Erythroblast (primary cell): ENCODE data around the gene PLEKHH1.
"Not testable (repeated sequence)": the region's sequence is repeated elsewhere in the genome, so short reads cannot be mapped to it uniquely, and the experiment has no call there.

Experiments
- DNase-seq, 2 experiments: peaks; one replicate each; lab custom pipeline; 2025; lab: John Stamatoyannopoulos, UW
- GATA1 ChIP-seq: IDR thresholded peaks from 2 replicates; pipeline ENCODE4 v1.6.1; 2011; ENCODE audit warnings: low read depth, mild to moderate bottlenecking, control low read depth, low read length, moderate library complexity
- POLR2A ChIP-seq: IDR thresholded peaks from 2 replicates; pipeline ENCODE4 v1.6.1; 2011; ENCODE audit warnings: mild to moderate bottlenecking, low read length

PLEKHH1 gene

DNA sequence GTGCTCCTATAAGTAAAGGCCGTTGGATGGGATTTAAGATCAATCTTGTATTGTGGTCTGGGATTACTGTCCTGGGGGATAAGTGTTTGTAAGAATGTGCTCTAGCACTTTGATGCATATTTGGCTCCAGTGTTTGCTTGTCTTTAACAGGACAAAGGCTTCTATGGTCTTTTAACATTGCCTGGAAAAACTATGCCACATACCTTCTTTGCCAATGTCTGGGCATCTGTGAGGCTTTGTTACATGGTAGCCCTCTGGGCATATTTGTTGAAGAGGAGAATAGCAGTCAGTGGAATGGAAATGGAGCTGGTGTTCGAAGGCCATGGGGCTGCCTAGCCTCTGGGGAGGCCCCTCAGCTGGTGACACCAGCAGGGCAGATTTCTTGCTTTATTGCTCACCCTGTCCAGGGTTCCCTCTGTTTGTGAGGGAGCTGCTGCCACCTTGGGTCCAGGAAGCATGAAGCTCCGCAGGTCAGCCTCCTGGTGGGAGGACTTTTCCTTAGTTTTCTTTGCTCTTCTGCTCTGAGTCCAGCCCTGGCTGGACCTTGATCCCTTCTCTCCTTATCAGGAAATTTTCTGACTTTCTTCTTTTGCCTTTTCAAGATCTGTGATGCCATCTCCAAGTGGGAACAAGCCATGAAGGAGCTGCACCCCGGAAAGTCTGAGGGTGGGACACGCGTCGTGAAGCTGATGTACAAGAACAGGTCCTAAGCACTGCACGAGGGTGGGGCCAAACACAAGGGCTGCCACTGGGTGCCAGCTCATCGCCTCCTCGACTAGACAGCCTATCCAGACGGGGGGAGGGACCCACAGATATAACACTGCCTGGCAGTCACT is 47.5 kb downstream of the PLEKHH1 start:
- TF ChIP-seq GATA1: no peak
- no peak for TF ChIP-seq POLR2A
- no peak for DNase-seq

DNA sequence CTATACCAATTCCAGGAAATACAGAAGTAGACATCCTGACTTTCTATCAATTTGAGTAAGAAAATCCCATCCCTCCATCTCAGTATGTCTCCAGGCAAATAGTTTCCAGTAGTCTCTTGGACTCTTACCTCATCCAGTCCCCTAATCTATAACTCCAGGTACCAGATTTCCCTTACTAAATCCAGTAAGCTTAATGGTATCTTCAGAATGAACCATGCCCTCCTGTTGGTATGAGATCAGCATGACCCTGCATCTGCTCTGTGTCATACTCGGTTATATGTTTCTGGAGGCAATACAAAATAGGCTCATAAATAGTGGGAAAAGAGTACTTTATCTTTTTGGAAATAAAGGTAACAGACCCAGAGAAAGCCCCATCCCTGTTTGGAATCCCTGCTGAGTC is 48.6 kb downstream of the PLEKHH1 start:
- no peak for DNase-seq
- TF ChIP-seq GATA1: no peak
- TF ChIP-seq POLR2A: no peak

DNA sequence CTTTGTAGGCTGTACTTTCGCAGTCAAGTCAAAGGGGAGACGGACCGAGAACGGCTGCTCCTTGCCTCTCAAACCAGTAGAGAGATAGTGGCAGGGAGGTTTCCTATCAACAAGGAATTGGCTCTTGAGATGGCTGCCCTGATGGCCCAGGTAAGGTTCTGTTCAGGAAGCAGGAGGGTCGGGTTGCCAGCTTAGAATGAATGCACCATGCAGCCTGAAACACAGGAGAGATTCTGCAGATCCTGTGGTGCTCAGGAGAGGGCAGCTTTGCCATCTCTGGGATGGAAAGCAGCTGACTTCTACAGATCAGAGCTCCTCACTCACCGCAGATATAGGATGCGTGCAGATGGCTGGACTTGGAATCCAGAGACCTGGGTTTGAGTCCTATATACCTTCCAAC is 49.0 kb downstream of the PLEKHH1 start:
- no peak for TF ChIP-seq GATA1
- TF ChIP-seq POLR2A: no peak
- no peak for DNase-seq

- TF ChIP-seq GATA1 (no peak), POLR2A (no peak)
- peak; percentile 65 to 78 for DNase-seq
Observed at GRCh38 chr14:67583711-67584644, 50.9 kb downstream of the PLEKHH1 start.

GRCh38 chr14:67584978-67585377 is 51.9 kb downstream of the PLEKHH1 start:
- TF ChIP-seq POLR2A (no peak), GATA1 (no peak)
- DNase-seq: no peak

DNA sequence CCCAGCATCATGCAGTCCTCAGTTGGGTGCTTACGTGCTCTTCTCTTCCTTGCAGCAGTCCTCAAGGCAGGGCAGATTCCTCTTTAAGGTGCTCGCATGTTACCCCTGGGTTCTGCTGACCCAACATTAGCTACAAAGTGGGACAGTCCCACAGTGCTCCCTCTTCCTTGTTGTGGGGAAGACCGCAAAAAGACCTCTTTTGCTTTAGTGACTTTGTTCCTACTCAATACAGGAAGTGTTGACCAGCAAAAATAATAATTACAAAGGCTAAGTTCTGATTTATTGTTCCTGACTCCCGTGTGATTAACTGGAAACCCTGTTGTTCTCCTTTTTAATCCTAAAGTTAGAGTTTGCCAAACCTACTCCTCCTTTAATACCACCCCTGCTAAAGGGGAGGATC is 53.3 kb downstream of the PLEKHH1 start:
- TF ChIP-seq POLR2A: no peak
- no peak for TF ChIP-seq GATA1
- DNase-seq: no peak

GRCh38 chr14:67589204-67589770 is 56.2 kb downstream of the PLEKHH1 start:
- no peak for DNase-seq
- TF ChIP-seq POLR2A (no peak), GATA1 (no peak)

DNA sequence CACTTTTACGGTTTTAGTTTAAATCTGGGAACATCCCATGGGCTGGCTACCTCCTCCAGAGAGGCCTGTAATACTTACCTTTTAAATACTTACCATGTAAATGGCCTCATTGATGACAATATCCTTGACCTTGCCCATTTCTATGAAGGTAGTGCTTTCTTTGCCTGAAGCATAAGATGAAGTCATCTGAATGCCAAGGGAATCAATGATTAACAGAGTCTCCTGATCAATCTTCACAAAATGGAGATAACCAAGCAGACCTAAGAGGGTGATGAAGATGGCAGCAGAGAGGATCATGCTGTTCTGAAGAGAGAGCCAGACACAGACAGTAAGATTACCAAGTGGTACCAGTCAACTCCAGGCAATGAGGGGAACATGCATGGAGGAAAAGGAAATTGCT is 60.6 kb downstream of the PLEKHH1 start:
- DNase-seq: not testable (repeated sequence)

GRCh38 chr14:67595392-67595791 is 62.3 kb downstream of the PLEKHH1 start:
- no peak for TF ChIP-seq GATA1
- no peak for TF ChIP-seq POLR2A
- no peak for DNase-seq

DNA sequence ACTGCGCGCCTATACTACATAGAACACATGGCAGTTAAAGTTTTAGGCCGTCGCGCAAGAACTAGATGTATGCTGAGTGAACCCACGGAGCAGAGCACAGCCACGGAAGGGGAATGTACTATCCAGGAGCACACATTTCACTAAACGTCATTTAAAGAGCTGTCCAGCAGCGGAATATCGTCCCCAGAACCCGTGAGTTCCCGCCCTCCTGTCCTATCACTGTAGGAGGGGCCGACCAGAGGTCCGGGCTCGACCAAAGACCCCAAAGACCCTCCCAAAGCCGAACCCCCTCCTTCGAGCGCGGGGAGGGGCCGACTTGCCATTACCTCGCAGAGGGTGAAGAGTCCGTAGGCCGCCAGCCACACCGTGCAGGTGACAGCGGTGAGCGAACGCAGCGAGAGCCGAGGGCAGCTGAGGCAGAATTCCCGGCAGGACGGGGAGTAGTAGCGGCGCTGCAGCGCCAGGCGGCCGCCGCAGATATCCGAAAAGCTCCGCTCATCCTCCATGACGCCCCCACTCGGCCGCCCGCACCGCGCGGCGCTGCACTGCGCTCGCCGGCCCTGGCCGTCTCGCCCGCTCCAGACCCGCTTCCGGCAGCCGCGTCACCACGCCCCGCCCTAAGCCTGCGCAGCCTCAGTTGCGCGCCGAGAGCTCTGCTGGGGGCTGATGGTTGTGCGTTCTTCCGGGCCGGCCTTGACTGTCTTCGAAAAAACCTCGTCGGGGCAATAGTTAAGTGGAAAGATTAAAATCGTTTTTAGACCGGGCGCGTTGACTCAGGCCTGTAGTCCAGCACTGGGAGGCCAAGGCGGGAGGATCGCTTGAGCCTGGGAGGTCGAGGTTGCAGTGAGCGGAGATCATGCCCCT is 66.8 kb downstream of the PLEKHH1 start, which contains the start of gene PIGH:
TSS of gene PIGH (minus strand) at position 571 of the 864 bp plus-strand sequence. CDS start at position 506, 65 bp downstream.
- no peak for TF ChIP-seq GATA1
- TF ChIP-seq POLR2A: peak; percentile 90
- peak; percentile 93 to 96 for DNase-seq

DNA sequence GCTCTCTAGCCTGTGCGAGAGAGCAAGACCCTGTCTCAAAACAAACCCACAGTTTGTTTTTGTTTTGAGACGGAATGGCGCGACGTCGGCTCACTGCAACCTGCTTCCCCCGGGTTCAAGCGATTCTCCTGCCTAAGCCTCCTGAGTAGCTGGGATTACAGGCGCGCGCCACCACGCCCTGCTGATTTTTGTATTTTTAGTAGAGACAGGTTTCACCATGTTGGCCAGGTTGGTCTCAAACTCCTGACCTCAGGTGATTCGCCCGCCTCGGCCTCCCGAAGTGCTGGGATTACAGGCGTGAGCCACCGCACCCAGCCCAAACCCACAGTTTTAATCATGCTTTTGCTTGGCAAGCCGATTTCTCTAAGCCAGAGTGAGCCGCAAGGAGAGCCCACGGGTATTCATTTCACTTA is 67.5 kb downstream of the PLEKHH1 start:
- not testable (repeated sequence) for DNase-seq

DNA sequence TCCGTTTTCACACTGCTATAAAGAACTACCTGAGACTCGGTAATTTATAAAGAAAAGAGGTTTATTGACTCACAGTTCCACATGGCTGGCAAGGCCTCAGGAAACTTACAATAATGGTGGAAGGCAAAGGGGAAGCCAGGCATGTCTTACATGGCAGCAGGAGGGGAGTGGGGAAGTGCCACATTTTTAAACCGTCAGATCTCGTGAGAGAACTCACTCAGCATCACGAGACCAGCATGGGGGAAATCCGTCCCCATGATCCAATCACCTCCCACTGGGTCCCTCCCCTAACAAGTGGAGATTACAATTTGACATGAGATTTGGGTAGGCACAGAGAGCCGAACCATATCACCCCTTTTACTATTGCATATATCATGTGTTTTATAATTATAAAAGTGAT is 69.0 kb downstream of the PLEKHH1 start:
- no peak for TF ChIP-seq GATA1
- TF ChIP-seq POLR2A: no peak
- DNase-seq: no peak

GRCh38 chr14:67602995-67603545 is 70.0 kb downstream of the PLEKHH1 start:
- TF ChIP-seq GATA1: no peak
- no peak for TF ChIP-seq POLR2A
- DNase-seq: no peak
